Activated T-helper 2 cell treated with anti-CD3 and anti-CD28 coated beads, Interferon-gamma antibody, Interleukin-2, Interleukin-4, amounts not matched to agents 10 μg/mL and 5 μg/mL and 100 μg/mL, durations not matched to agents 14 hours and 24 hours and 36 hours (primary cell): ENCODE data around the gene ADGRA1. TPM values are rescaled to one million over a fixed set of nuclear protein-coding genes. Genes with fewer than 3 reads are reported as not detected.
A peak's percentile ranks its signal among the peaks of the same experiment; 100 is the strongest.

Experiments used
- DNase-seq: peaks from one replicate; pipeline ENCODE4 v3.0.0; 2021; ENCODE audit warnings: low spot score
- H3K27ac Mint-ChIP-seq: one replicate; pipeline ENCODE4 v1.8.0; 2021; ENCODE audit warnings: mixed read lengths
- H3K27me3 Mint-ChIP-seq: one replicate; pipeline ENCODE4 v1.8.0; 2021; ENCODE audit warnings: low read depth, mixed read lengths
- H3K36me3 Mint-ChIP-seq: one replicate; pipeline ENCODE4 v1.8.0; 2021; ENCODE audit warnings: low read depth, mixed read lengths
- H3K4me1 Mint-ChIP-seq: one replicate; pipeline ENCODE4 v1.8.0; 2021; ENCODE audit warnings: low read depth, mixed read lengths
- H3K4me3 Mint-ChIP-seq: one replicate; pipeline ENCODE4 v1.8.0; 2021; ENCODE audit warnings: low read depth, mild to moderate bottlenecking, moderate library complexity, mixed read lengths
- H3K9me3 Mint-ChIP-seq: one replicate; pipeline ENCODE4 v1.8.0; 2021; ENCODE audit warnings: mixed read lengths
- intact Hi-C: fragments of 100-400 bp; cut with micrococcal nuclease; formaldehyde crosslinking; loops from one replicate; pipeline ENCODE4 v1.15.1; 2023
- total RNA-seq: library from RNA; stranded (reverse); gene quantifications from 2 replicates; pipeline ENCODE4 v1.2.3, GENCODE V29; 2022

The ADGRA1 gene
- total RNA-seq, 1 donor from 2014 or later = not detected

DNA sequence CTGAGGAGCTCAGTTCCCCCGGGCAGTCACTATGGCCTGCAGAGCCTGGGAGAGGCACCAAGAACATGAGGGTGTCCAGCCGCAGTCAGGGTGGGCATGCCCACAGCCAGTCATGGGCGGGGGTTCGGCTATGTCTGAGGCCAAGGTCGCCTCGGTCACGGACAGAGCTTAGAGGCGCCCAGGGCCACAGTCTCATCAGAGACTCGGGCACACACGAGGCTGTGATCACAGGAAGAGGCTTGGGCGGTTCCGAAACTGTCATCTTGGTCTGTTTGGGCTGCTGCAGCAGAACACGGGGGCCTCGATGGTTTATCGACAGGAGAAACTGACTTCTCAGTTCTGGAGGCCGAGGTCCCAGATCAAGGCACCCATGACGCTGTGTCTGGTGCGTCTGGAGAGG, 9.7 kb downstream of the ADGRA1 start:
- intact Hi-C loops = no loop called here
- no peak overlapping the region for H3K4me3 Mint-ChIP-seq
- no peak overlapping the region for H3K27ac Mint-ChIP-seq
- H3K9me3 Mint-ChIP-seq = no peaks in the 10 kb centered on the region
- no peaks in the 10 kb centered on the region for H3K36me3 Mint-ChIP-seq
- H3K4me1 Mint-ChIP-seq = no peaks in the 10 kb centered on the region
- DNase-seq = no peak
- H3K27me3 Mint-ChIP-seq = peaks cover 5% of the 10 kb centered on the region

DNA sequence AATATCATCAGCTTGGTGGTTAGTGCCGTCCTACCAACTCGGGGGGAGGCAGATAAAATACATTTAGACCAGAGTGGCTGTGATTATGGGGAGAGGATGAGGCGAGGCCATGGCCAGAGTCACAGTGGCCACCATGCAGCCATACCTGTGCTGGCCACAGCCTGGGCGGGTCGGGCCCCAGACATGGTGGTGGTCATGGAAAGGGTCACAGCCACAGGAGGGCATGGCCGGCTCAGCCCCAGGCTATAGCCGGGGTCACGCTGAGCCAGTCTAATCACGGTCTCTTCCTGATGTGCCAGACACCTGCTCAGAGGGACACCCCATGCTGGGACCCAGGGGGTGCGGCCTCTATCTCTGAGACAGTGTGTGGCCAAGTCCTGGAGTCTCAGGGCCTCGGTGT, 10.2 kb downstream of the ADGRA1 start:
- Mint-ChIP-seq H3K27ac (no peak overlapping the region), H3K36me3 (no peaks in the 10 kb centered on the region), H3K4me1 (no peaks in the 10 kb centered on the region), H3K9me3 (no peaks in the 10 kb centered on the region), H3K4me3 (no peak overlapping the region), H3K27me3 (peaks cover 5% of the 10 kb centered on the region)
- DNase-seq = no peak
- intact Hi-C loops = no loop called here

DNA sequence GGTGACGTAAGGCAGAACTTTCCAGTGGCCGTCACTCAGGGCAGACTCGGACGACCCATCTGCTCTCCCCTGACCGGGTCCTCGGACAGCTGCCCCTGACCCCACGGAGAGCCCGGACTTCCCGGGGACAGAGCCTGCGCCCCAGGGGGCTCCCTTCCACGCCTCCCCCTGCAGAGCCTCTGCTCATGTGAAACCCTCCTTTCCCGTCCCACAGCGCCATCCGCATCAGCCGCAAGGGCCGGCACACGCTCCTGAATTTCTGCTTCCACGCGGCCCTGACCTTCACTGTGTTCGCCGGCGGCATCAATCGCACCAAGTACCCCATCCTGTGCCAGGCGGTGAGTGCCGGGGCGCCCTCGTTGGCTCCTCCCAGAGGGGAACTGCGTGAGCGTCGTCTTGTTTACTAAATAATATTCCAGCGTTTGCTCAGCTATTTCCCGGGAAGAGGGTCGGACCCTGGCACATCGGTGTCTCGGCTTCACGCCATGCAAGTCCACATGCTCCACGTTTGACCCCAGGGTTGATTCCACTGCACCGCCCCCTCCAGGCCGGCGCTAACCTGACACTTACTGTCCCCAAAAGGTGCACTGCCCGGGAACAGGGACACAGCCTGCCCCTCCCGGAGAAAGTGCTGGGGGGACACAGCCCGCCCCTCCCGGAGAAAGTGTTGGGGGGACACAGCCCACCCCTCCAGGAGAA, 10.9 kb downstream of the ADGRA1 start:
- intact Hi-C loops = no loop called here
- DNase-seq = no peak
- peaks cover 5% of the 10 kb centered on the region for H3K27me3 Mint-ChIP-seq
- H3K36me3 Mint-ChIP-seq = no peaks in the 10 kb centered on the region
- no peaks in the 10 kb centered on the region for H3K4me1 Mint-ChIP-seq
- H3K9me3 Mint-ChIP-seq = no peaks in the 10 kb centered on the region
- H3K4me3 Mint-ChIP-seq = no peak overlapping the region
- H3K27ac Mint-ChIP-seq = no peak overlapping the region

DNA sequence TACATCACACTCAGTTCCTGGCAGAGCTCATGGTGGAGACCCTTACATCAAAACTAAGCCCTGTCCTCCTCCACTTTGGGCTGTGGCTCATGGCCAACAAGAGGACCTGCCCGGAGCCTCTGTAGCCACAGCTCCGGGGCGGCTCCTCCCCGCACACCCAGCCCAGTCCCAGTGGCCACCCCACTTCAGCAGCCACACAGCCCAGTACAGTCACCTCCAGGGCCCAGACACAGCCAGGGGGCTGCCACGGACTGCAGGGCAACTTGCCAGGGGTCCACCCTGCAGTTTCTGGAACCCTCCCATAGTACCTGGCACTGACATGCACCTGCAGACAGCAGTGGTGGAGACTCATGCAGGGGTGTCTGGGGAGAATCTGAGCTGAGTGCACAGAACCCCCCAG, 11.8 kb downstream of the ADGRA1 start:
- H3K4me3 Mint-ChIP-seq = no peak overlapping the region
- H3K27ac Mint-ChIP-seq = no peak overlapping the region
- no peaks in the 10 kb centered on the region for H3K36me3 Mint-ChIP-seq
- H3K9me3 Mint-ChIP-seq = no peaks in the 10 kb centered on the region
- no peak for DNase-seq
- H3K4me1 Mint-ChIP-seq = no peaks in the 10 kb centered on the region
- intact Hi-C loops = no loop called here
- H3K27me3 Mint-ChIP-seq = peaks cover 5% of the 10 kb centered on the region

DNA sequence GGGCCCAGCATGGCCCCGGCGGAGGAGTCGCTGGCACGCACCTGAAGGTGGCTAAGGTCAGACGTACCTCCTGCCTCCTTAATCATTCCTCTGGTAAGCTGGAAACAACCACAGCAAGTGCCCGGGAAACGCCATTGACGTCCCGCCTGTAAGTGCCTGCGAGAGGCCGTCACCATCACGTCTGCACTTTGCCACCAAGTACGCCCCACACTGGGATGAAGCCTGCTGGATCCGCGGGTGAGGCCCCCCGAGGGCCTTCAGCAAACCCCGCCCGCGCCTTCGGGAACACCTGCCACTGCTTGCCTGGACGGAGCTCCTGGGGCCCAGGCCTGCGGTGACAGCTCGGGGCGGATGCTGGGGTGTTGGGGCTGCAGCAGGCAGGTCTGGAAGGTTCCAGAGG, 12.5 kb downstream of the ADGRA1 start:
- no peaks in the 10 kb centered on the region for H3K4me1 Mint-ChIP-seq
- intact Hi-C loops = no loop called here
- no peak overlapping the region for H3K4me3 Mint-ChIP-seq
- no peak overlapping the region for H3K27ac Mint-ChIP-seq
- DNase-seq = no peak
- no peaks in the 10 kb centered on the region for H3K9me3 Mint-ChIP-seq
- no peaks in the 10 kb centered on the region for H3K36me3 Mint-ChIP-seq
- peaks cover 5% of the 10 kb centered on the region for H3K27me3 Mint-ChIP-seq

DNA sequence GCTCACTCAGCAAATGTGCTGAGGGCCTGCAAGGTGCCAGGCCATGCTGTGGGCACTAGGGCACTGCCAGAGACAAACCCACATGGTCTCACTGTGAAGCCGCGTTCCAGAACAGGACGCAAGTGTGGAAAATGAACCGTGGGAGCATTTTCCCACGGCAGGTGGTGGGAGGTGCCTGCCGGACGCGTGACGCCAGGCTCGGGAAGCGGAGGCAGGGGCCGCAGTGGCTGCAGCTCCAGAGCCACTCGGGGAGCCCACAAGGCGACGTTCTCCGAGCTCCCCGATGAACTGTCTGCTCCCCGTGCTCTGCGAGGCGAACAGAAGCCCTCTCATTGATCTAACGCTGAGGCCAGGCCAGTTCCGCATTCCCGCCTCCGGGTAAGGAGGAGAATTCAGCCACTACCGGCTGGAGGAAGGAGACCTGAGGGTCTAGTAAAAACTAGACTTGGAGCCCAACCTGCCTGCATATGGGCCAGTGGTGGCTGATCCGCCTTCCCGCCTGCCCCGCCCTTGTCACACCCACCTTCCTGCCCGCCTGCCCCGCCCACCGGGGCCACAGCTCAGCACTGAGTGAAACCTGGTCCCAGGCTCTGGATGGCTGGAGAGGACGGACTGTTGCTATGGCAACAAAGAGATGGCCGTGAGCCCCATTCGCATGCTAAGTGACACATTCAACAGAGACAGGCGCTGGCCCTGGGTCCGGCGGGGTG, 13.1 kb downstream of the ADGRA1 start:
- no peaks in the 10 kb centered on the region for H3K9me3 Mint-ChIP-seq
- no peaks in the 10 kb centered on the region for H3K36me3 Mint-ChIP-seq
- no peak overlapping the region for H3K27ac Mint-ChIP-seq
- intact Hi-C loops = no loop called here
- peak; percentile 25 for DNase-seq
- no peaks in the 10 kb centered on the region for H3K4me1 Mint-ChIP-seq
- no peak overlapping the region for H3K4me3 Mint-ChIP-seq
- peaks cover 5% of the 10 kb centered on the region for H3K27me3 Mint-ChIP-seq

DNA sequence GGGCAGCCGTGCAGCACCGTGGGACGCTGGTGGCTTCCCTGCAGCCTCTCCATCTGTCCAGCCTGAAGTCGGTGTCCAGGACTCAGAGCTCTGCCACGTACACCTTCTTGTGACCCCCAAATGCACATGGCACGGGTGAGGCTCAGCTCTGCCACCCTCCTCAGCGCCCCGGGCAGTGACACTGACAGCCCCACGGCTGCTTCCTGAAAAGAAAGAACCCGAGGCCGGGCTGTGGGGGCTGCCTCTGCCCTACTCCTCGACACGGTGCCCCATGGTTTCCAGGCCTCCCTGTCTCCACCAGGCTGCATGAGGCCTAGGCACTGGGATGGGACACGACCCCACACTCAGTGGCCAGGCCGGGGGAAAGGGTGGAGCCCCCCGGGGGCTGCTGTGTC, 13.7 kb downstream of the ADGRA1 start:
- DNase-seq = no peak
- Mint-ChIP-seq H3K4me1 (no peaks in the 10 kb centered on the region), H3K36me3 (no peaks in the 10 kb centered on the region), H3K27me3 (peaks cover 5% of the 10 kb centered on the region), H3K9me3 (no peaks in the 10 kb centered on the region), H3K4me3 (no peak overlapping the region), H3K27ac (no peak overlapping the region)
- intact Hi-C loops = no loop called here

DNA sequence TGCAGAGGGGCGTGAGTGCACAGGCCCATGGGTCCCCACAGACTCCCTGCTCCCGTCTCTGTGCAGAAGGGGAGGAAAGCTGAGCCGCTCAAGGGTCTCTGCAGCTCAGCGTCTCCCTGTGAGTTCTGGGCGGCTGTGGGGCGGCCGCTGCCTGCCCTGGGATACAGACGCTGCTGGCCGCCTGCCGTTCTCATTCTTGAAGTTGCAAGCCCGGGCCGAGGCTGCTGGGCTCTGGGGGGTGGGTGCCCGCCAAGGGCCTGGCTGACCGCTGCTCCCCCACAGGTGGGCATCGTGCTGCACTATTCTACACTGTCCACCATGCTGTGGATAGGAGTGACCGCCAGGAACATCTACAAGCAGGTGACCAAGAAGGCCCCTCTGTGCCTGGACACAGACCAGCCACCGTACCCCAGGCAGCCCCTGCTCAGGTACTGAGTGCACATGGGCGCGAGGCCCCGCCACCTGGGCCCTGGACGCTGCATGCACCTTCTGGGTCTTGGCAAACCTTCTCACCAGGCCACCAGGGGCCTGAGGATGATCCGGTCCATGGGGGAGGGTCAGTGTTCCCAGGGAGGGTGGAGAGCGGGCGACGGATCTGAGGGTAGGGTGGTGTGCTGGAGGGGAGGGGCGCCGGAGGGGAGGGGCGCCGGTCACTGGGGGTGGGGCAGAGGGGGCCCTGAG, 14.8 kb downstream of the ADGRA1 start:
- H3K36me3 Mint-ChIP-seq = peaks cover 2% of the 10 kb centered on the region
- H3K27me3 Mint-ChIP-seq = peaks cover 5% of the 10 kb centered on the region
- H3K27ac Mint-ChIP-seq = no peak overlapping the region
- intact Hi-C loops = no loop called here
- H3K4me1 Mint-ChIP-seq = no peaks in the 10 kb centered on the region
- DNase-seq = no peak
- no peak overlapping the region for H3K4me3 Mint-ChIP-seq
- H3K9me3 Mint-ChIP-seq = peaks cover 9% of the 10 kb centered on the region

DNA sequence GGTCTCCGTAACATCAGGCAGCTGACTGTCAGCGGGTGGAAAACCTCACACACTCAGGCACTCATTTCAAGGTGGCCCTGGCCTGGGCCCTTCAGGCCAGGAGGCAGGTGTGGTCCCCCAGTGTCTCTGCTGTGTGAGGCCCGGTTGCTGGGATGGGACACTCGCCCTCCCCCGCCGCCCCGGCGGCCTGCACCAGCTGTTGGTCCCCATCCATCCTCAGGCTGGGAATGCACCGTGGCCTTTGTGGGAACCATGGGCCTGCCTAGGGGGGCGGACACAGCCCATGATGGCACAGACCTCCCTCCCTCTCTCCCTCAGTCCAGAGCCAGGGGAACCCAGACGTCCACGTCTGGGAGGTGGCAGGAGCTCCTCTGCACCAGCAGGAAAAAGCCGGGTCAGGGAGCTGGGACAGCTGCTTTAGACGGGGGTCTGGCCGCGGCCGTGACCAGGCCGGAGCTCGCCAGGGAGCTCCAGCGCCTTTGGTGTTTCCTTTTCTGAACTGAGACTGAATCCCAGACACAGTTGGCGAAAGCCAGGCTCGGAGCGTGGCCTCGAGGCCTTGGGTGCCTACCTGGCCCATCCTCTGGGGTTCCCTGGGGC, 15.7 kb downstream of the ADGRA1 start:
- Mint-ChIP-seq H3K27ac (no peak overlapping the region), H3K36me3 (peaks cover 4% of the 10 kb centered on the region)
- intact Hi-C loops = no loop called here

DNA sequence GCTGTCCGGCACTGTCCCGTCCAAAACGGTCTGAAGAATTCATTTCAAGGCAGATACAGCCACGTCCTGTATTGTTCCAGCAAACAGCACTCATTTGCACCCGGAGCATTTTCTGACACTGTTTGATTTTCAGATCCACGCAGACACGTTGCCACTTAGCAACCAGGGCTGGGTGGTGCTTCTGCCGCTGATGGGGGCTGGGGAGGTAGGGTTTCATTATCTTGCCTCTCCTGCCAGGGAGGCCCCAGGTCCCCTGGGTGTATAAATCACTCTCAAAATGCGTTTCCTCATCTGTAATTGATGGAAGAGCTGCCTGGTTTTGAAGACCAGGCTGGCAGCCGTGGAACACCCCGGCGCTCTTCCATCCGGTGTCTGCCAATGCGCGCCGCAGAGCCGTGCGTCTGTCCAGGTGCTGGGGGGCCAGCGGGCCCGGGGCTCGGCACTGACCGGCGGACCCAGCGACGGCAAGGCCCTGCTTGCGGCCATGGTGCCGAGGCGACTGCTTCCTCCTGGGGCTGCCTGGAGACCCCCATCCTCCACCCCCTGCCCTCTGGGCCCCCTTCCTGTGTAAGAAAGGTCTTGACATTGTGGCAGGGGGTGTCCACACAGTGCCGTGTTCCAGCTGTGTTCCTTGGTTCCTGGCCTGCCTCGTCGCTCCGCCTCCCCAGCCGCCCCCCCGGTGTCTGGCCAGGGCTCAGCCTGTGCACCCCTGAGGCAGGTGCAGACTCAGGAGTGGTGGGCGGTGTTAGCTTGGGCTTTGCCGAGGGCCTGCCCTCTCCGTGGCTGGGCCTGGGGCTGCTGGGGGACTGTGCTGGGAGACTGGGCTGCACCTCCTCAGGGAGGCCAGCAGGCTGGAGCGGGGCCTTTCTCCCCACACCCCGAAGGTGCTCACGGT, 16.6 kb downstream of the ADGRA1 start:
- Mint-ChIP-seq H3K36me3 (peaks cover 4% of the 10 kb centered on the region), H3K9me3 (peaks cover 25% of the 10 kb centered on the region), H3K27ac (no peak overlapping the region), H3K4me1 (no peaks in the 10 kb centered on the region), H3K4me3 (no peak overlapping the region), H3K27me3 (peaks cover 5% of the 10 kb centered on the region)
- intact Hi-C loops = no loop called here
- DNase-seq = no peak

More for the DNA sequence above, 15.7 kb downstream of the ADGRA1 start:
- Mint-ChIP-seq H3K27me3 (peaks cover 5% of the 10 kb centered on the region), H3K9me3 (peaks cover 17% of the 10 kb centered on the region), H3K4me3 (no peak overlapping the region), H3K4me1 (no peaks in the 10 kb centered on the region)
- no peak for DNase-seq

DNA sequence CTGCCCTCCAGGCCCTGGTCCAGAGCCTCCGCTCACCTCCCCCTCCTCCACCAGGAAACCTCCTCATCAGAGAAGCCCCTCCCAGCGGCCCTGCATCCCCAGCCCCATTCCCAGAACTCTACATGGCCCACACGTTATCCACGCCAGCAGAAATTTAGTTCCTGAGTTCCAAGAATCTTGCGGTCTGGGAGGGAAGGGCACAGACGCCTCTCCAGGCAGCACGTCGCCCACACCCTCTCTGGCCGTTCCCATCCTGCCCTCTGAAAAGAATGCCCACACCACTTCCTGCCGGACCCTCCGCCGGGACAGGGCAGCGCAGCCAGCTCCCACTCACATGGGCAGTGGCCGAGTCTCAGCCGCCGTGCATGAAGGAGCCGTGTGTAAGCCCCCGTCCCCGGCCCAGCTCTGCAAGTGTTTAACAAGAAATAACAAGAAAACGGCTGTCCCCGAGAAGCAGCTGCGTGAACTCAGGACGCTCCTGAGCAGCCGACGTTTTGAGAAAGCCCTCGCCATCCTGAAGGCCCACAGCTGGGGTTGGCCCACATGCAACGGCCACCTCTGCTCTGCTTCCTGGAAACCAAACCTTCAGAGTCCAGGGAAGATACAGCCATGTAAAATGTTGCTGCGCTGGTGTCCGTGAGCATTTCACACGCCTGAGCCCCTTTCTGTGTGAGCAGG, 17.4 kb downstream of the ADGRA1 start:
- H3K27me3 Mint-ChIP-seq = peaks cover 5% of the 10 kb centered on the region
- peaks cover 4% of the 10 kb centered on the region for H3K36me3 Mint-ChIP-seq
- no peaks in the 10 kb centered on the region for H3K4me1 Mint-ChIP-seq
- H3K4me3 Mint-ChIP-seq = no peak overlapping the region
- no peak overlapping the region for H3K27ac Mint-ChIP-seq
- peaks cover 28% of the 10 kb centered on the region for H3K9me3 Mint-ChIP-seq
- intact Hi-C loops = no loop called here
- no peak for DNase-seq
